Bronchial epithelial cell (primary cell): Measurements from ENCODE around the gene SH3PXD2B. TPM values are rescaled to one million over a fixed set of nuclear protein-coding genes. Genes with fewer than 3 reads are reported as not detected.
A peak's percentile ranks its signal among the peaks of the same experiment; 100 is the strongest.

Source experiments
- DNase-seq: peaks from one replicate; pipeline ENCODE4 v3.0.0-alpha.2; 2010; ENCODE audit warnings: low read depth
- FAIRE-seq: peaks from 2 replicates; lab custom pipeline; 2011; peaks lifted over from hg19 to GRCh38; lab: Jason Lieb, UNC
- H3K27me3 ChIP-seq: 2 replicates; pipeline ENCODE4 v1.5.1; 2011; ENCODE audit warnings: low read length; ENCODE audit not compliant: control insufficient read depth, insufficient read depth
- H3K36me3 ChIP-seq: 2 replicates; pipeline ENCODE4 v1.5.1; 2011; ENCODE audit warnings: low read length; ENCODE audit not compliant: control insufficient read depth, insufficient read depth
- H3K4me3 ChIP-seq: 2 replicates; pipeline ENCODE4 v1.5.1; 2011; ENCODE audit warnings: mild to moderate bottlenecking, low read depth, low read length, control low read depth
- CTCF ChIP-seq: IDR thresholded peaks from 2 replicates; pipeline ENCODE4 v1.5.1; 2011; ENCODE audit warnings: mild to moderate bottlenecking, moderate library complexity, low read length, control low read depth, inconsistent platforms; ENCODE audit not compliant: insufficient read depth, severe bottlenecking
- total RNA-seq: library from RNA; depleted of rRNA; stranded (reverse); fragments of >200 nt; gene quantifications from 2 replicates; pipeline ENCODE4 v1.2.1, GENCODE V29; 2014

Gene SH3PXD2B
- total RNA-seq, 1 donor from 2014 or later: 10.0 TPM

DNA sequence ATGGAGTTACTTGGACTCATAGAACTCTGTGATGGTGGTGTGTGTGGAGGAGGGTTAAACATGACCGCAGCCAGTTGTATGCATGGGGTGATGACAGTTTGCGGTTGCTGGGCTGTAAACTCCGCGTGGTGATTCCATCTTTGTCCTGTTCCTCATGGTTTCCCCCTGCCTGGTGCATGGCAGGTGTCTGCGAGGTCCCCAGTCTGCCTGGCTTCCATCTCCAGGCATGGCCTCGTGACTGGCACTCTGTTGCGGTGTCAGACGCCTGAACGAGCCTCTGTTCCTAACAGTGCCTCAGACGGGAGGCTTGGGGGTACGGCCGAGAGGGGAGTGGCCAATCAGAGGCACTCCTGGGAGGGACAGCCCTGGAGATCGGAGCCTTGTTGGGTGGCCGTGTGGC lies 33.9 kb upstream of the SH3PXD2B start:
- no peak for TF ChIP-seq CTCF
- FAIRE-seq (no peak), DNase-seq (no peak)
- no peaks in the 10 kb centered on the region for H3K36me3 ChIP-seq
- no peaks in the 10 kb centered on the region for H3K27me3 ChIP-seq
- H3K4me3 ChIP-seq: no peak overlapping the region

DNA sequence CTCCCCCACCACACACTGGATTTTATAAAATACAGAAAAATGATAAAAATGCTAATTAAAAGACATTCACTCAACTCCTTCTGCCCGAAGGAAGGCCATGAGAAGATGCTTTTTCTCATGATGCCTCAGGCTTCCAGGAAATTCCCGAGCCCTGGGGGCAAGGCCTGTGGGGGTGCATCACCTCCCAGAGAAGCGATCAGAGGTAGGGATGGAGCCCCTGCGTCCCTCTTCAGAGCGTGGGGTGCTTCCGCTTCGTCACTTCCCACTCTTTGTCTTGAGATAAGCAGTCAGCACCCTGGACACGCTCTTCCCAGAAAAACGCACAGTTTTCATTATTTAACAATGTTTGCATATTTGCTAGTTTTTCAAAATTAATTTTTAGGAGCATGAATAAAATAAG lies 33.3 kb upstream of the SH3PXD2B start:
- H3K27me3 ChIP-seq: no peaks in the 10 kb centered on the region
- TF ChIP-seq CTCF: no peak
- no peak overlapping the region for H3K4me3 ChIP-seq
- DNase-seq (no peak), FAIRE-seq (no peak)
- no peaks in the 10 kb centered on the region for H3K36me3 ChIP-seq

DNA sequence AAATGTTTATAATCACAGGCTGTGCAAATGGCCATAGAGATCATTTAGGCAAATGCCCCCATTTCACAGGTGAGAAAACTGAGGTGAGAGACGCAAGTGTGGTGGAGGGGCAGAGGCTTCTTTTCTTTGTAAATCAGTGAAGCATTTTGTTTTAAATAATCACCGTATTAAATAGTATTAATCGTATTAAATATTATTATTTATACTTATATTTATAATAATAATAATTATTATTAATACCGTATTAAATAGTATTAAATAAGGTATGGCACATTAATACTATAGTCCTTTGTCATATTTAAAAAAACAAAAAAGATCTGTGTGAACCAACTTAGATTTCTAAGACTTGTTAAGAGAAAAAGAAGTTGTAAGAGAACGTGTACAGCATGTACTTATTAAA lies 32.6 kb upstream of the SH3PXD2B start:
- H3K4me3 ChIP-seq: no peak overlapping the region
- DNase-seq (no peak), FAIRE-seq (no peak)
- H3K27me3 ChIP-seq: no peaks in the 10 kb centered on the region
- no peak for TF ChIP-seq CTCF
- no peaks in the 10 kb centered on the region for H3K36me3 ChIP-seq

GRCh38 chr5:172486451-172486850 lies 32.1 kb upstream of the SH3PXD2B start:
- no peak for TF ChIP-seq CTCF
- no peak for DNase-seq

GRCh38 chr5:172485511-172486202 lies 31.3 kb upstream of the SH3PXD2B start:
- Histone ChIP-seq H3K36me3 (no peaks in the 10 kb centered on the region), H3K4me3 (no peak overlapping the region), H3K27me3 (no peaks in the 10 kb centered on the region)
- DNase-seq (no peak), FAIRE-seq (no peak)
- no peak for TF ChIP-seq CTCF

More at GRCh38 chr5:172486451-172486850, 32.1 kb upstream of the SH3PXD2B start:
- no peak overlapping the region for H3K4me3 ChIP-seq
- H3K27me3 ChIP-seq: no peaks in the 10 kb centered on the region
- H3K36me3 ChIP-seq: no peaks in the 10 kb centered on the region
- FAIRE-seq: no peak

DNA sequence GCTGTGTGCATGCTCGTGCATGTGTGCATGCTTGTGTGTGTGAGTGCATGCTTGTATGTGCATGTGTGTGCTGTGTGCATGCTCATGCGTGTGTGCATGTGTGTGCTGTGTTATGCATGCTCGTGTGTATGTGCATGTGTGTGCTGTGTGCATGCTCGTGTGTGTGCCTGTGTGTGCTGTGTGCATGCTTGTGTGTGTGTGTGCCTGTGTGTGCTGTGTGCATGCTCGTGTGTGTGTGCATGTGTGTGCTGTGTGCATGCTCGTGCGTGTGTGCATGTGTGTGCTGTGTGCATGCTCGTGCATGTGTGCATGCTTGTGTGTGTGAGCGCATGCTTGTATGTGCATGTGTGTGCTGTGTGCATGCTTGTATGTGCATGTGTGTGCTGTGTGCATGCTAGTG lies 30.3 kb upstream of the SH3PXD2B start:
- Histone ChIP-seq H3K36me3 (no peaks in the 10 kb centered on the region), H3K4me3 (no peak overlapping the region), H3K27me3 (no peaks in the 10 kb centered on the region)
- TF ChIP-seq CTCF: no peak
- FAIRE-seq (peak; percentile 100), DNase-seq (no peak)
